Neural cell (in vitro differentiated cells): ENCODE data around the gene RIC3.

ENCODE experiments used
- CTCF ChIP-seq: fragments of 450-650 bp; IDR thresholded peaks from 2 replicates; pipeline ENCODE4 v1.5.1; 2014; ENCODE audit warnings: antibody characterized with exemption, mild to moderate bottlenecking, moderate library complexity; ENCODE audit not compliant: poor library complexity, severe bottlenecking
- EP300 ChIP-seq: fragments of 450-650 bp; conservative IDR thresholded peaks from 2 replicates; pipeline ENCODE4 v1.6.1; 2014; ENCODE audit warnings: antibody characterized with exemption, mild to moderate bottlenecking, moderate library complexity; ENCODE audit not compliant: poor library complexity, severe bottlenecking
- EZH2 ChIP-seq: fragments of 200-600, 300-800 bp; shearing (Covaris generic), sonication (generic); IDR thresholded peaks from 2 replicates; pipeline ENCODE4 v1.6.1; 2014; ENCODE audit warnings: antibody characterized with exemption, low read length, borderline replicate concordance, mild to moderate bottlenecking; ENCODE audit not compliant: insufficient read depth, poor library complexity, severe bottlenecking
- MXI1 ChIP-seq: fragments of 450-650 bp; conservative IDR thresholded peaks from 2 replicates; pipeline ENCODE4 v1.6.1; 2014; ENCODE audit warnings: antibody characterized with exemption, mild to moderate bottlenecking; ENCODE audit not compliant: poor library complexity, severe bottlenecking
- POLR2AphosphoS5 ChIP-seq: IDR thresholded peaks from 2 replicates; pipeline ENCODE4 v1.6.1; 2012
- RAD21 ChIP-seq: fragments of 450-650 bp; conservative IDR thresholded peaks from 2 replicates; pipeline ENCODE4 v1.6.1; 2014; ENCODE audit warnings: antibody characterized with exemption, mild to moderate bottlenecking, moderate library complexity
- REST ChIP-seq: IDR thresholded peaks from 2 replicates; pipeline ENCODE4 v1.6.1; 2012; ENCODE audit warnings: borderline replicate concordance
- SMC3 ChIP-seq: fragments of 450-650 bp; conservative IDR thresholded peaks from 2 replicates; pipeline ENCODE4 v1.6.1; 2014; ENCODE audit warnings: antibody characterized with exemption, mild to moderate bottlenecking, moderate library complexity; ENCODE audit not compliant: poor library complexity
- TAF1 ChIP-seq: IDR thresholded peaks from 2 replicates; pipeline ENCODE4 v1.6.1; 2012; ENCODE audit warnings: low read depth

- TF ChIP-seq REST (no peak), CTCF (no peak), EZH2 (no peak), POLR2AphosphoS5 (no peak), MXI1 (no peak), EP300 (no peak), RAD21 (no peak), TAF1 (no peak), SMC3 (no peak)
Observed at GRCh38 chr11:8205566-8205965, 36.7 kb upstream of the RIC3 start.
